Measurements from ENCODE around the gene CCR2.

The CCR2 gene

DNA sequence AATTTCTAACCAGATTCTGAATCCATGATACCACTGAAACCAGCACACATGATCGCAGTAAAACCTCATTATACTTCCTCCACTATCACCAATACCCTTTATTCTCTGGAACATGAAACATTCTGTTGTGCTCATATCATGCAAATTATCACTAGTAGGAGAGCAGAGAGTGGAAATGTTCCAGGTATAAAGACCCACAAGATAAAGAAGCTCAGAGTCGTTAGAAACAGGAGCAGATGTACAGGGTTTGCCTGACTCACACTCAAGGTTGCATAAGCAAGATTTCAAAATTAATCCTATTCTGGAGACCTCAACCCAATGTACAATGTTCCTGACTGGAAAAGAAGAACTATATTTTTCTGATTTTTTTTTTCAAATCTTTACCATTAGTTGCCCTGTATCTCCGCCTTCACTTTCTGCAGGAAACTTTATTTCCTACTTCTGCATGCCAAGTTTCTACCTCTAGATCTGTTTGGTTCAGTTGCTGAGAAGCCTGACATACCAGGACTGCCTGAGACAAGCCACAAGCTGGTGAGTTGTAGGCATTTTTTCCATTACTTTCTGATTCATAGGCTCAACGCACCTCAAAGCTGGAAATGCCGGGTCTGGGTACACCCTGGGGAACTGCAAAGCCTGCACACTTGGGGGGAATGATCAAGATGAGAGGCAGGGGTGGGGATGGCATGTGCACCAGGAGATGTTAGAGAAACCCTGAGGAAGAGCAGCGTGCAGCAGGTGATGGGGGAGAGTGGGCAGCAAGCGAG lies at the start of gene CCR2:
Gene CCR2 (plus strand): TSS at position 465 of the 764 bp plus-strand sequence. CDS start 3,417 bp downstream, outside the sequence.
- peaks cover 73% of the 10 kb centered on the region for H3K27me3 Mint-ChIP-seq (ENCODE audit: low read depth)
- H3K36me3 Mint-ChIP-seq (ENCODE audit: low read depth), result no peaks in the 10 kb centered on the region
- no peaks in the 10 kb centered on the region for H3K9me3 Mint-ChIP-seq
- no peaks in the 10 kb centered on the region for H3K4me1 Mint-ChIP-seq
- TF ChIP-seq, protein P1, sequence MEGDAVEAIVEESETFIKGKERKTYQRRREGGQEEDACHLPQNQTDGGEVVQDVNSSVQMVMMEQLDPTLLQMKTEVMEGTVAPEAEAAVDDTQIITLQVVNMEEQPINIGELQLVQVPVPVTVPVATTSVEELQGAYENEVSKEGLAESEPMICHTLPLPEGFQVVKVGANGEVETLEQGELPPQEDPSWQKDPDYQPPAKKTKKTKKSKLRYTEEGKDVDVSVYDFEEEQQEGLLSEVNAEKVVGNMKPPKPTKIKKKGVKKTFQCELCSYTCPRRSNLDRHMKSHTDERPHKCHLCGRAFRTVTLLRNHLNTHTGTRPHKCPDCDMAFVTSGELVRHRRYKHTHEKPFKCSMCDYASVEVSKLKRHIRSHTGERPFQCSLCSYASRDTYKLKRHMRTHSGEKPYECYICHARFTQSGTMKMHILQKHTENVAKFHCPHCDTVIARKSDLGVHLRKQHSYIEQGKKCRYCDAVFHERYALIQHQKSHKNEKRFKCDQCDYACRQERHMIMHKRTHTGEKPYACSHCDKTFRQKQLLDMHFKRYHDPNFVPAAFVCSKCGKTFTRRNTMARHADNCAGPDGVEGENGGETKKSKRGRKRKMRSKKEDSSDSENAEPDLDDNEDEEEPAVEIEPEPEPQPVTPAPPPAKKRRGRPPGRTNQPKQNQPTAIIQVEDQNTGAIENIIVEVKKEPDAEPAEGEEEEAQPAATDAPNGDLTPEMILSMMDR (IDR thresholded peaks at IDR 0.05; ENCODE audit: unreplicated experiment in 3 of 3), result no peak
- no peak within 1 kb of the TSS for H3K27ac Mint-ChIP-seq
- no peak within 1 kb of the TSS for H3K4me3 Mint-ChIP-seq

DNA sequence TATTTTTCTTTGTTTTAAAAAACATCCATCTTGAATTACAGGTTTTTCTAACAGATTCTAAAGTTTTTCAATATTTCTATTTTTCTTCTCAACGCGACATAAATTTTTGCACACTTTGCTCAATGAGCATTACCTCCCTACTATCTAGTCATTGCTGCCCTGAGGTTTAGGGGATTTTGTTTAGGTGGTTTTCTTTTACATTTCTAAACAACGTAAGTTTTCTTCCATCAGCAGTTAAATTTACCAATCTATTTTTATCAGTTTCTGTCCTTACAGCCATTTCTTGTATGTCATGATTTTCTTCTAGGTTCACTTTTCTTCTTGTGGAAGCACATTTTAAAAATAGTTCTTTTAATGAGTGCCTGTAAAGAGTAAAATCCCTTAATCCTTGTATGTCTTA lies 49.2 kb upstream of the CCR2 start:
- no peaks in the 10 kb centered on the region for H3K36me3 Mint-ChIP-seq (ENCODE audit: low read depth)
- H3K4me1 Mint-ChIP-seq, result no peaks in the 10 kb centered on the region
- TF ChIP-seq, protein P1 (IDR thresholded peaks at IDR 0.05; ENCODE audit: unreplicated experiment in 3 of 3), result no peak
- H3K27me3 Mint-ChIP-seq (ENCODE audit: low read depth), result peaks cover 24% of the 10 kb centered on the region
- no peak overlapping the region for H3K4me3 Mint-ChIP-seq
- H3K27ac Mint-ChIP-seq, result no peak overlapping the region
- no peaks in the 10 kb centered on the region for H3K9me3 Mint-ChIP-seq

DNA sequence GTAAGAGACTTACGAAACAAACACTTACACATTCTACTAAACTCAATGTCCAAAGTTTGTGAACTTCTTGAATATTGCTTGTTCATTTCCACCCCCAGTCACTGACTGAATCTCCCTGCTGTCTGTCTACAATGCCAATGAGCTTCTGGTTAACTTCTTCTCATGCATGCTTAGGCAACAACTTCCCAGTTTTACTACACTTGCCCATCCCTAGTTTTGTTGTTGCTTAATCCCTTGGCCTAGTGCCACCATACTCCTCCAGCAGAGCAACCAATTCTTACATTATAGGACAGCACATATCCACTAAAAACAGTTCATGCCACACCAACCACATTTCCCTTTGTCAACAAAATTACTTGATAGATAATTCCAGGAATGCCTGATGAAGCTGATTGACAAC lies 40.9 kb upstream of the CCR2 start:
- no peak overlapping the region for H3K27ac Mint-ChIP-seq
- H3K9me3 Mint-ChIP-seq, result no peaks in the 10 kb centered on the region
- H3K4me1 Mint-ChIP-seq, result no peaks in the 10 kb centered on the region
- H3K27me3 Mint-ChIP-seq (ENCODE audit: low read depth), result peaks cover 13% of the 10 kb centered on the region
- no peak overlapping the region for H3K4me3 Mint-ChIP-seq
- TF ChIP-seq, protein P1 (IDR thresholded peaks at IDR 0.05; ENCODE audit: unreplicated experiment in 3 of 3), result no peak
- H3K36me3 Mint-ChIP-seq (ENCODE audit: low read depth), result no peaks in the 10 kb centered on the region

DNA sequence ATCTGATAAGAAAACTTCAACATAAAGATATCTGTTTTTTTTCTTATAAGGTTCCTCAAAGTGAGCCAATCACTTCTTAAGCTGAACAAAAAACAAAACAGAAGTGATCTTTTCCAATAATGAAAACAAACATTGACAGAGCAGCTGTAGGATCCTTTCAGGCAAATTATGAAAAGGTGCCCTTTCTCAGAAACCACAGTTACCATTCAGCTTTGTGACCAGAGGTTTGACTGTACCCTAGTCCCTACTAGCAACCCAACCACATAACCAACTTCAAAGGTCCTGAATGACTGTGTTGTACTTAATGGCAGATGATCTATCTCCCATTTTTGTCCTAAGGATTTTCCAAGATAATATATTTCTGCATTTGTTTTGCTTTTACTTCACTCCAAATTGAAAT lies 39.4 kb upstream of the CCR2 start:
- no peaks in the 10 kb centered on the region for H3K36me3 Mint-ChIP-seq (ENCODE audit: low read depth)
- no peak overlapping the region for H3K4me3 Mint-ChIP-seq
- TF ChIP-seq, protein P1 (IDR thresholded peaks at IDR 0.05; ENCODE audit: unreplicated experiment in 3 of 3), result no peak
- H3K9me3 Mint-ChIP-seq, result no peaks in the 10 kb centered on the region
- H3K27ac Mint-ChIP-seq, result no peak overlapping the region
- H3K27me3 Mint-ChIP-seq (ENCODE audit: low read depth), result peaks cover 13% of the 10 kb centered on the region
- no peaks in the 10 kb centered on the region for H3K4me1 Mint-ChIP-seq

- no peaks in the 10 kb centered on the region for H3K36me3 Mint-ChIP-seq (ENCODE audit: low read depth)
- TF ChIP-seq, protein P1 (IDR thresholded peaks at IDR 0.05; ENCODE audit: unreplicated experiment in 3 of 3), result no peak
Observed at GRCh38 chr3:46316206-46316605, 37.7 kb upstream of the CCR2 start.

More at GRCh38 chr3:46316206-46316605, 37.7 kb upstream of the CCR2 start:
- Mint-ChIP-seq H3K27ac (no peak overlapping the region), H3K4me3 (no peak overlapping the region), H3K27me3 (ENCODE audit: low read depth) (peaks cover 19% of the 10 kb centered on the region), H3K9me3 (no peaks in the 10 kb centered on the region), H3K4me1 (no peaks in the 10 kb centered on the region)
